22Rv1 (cell line): Measurements from ENCODE around the gene NTRK3.

Experiments used
- H3K27ac ChIP-seq: fragments of 450-650 bp; 2 replicates; pipeline ENCODE4 v1.5.1; 2017
- CTCF ChIP-seq: fragments of 450-650 bp; IDR thresholded peaks from 2 replicates; pipeline ENCODE4 v1.5.1; 2017; ENCODE audit warnings: mild to moderate bottlenecking
- ZFX ChIP-seq: fragments of 450-650 bp; IDR thresholded peaks from 2 replicates; pipeline ENCODE4 v1.6.1; 2017; ENCODE audit warnings: antibody characterized with exemption, borderline replicate concordance

NTRK3 gene

GRCh38 chr15:88215066-88215648 is 41.4 kb downstream of the NTRK3 start:
- TF ChIP-seq CTCF (no peak), ZFX (no peak)

DNA sequence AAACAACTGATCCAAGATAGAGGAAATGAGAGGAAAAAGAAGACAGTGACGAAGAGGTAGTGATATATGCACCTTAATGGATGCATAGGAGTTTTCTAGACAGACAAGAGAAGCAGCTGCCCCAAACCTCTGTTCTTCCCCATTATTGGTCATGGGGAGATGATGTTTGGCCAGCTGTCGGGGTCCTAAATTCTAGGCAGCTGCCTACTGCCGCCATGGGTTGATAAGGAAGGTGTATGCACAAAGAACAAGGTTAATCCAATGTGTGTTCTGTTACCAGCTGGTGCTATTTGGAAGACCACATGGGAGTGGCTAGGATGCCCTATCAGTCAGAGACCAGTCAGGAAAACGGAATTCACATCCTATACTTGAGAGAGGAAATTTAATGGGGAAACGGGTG is 47.4 kb downstream of the NTRK3 start:
- no peak overlapping the region for H3K27ac ChIP-seq

More at GRCh38 chr15:88215066-88215648, 41.4 kb downstream of the NTRK3 start:
- H3K27ac ChIP-seq: no peak overlapping the region

GRCh38 chr15:88208396-88208795 is 48.1 kb downstream of the NTRK3 start:
- no peak for TF ChIP-seq ZFX
- no peak for TF ChIP-seq CTCF
- no peak overlapping the region for H3K27ac ChIP-seq

More for the DNA sequence above, 47.4 kb downstream of the NTRK3 start:
- TF ChIP-seq CTCF (no peak), ZFX (no peak)

DNA sequence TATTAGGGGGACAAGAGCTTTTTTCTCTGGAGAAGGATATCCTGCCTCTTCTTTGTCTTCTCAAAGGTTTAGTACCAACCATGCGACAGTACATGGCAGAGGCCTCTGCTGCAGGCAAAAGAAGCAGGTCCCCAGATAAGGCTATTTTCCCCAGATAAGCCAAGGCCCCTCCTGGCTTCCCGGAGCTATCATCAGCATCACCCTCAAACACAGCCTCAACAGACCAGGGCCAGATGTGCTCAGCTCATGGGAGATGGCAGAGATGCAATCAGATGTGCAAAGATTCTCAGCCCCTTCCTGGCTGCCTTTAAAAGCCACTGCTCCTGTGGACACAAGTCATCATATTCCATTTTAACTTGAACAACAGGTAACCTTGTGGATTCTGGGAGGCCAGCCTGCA is 49.0 kb downstream of the NTRK3 start:
- TF ChIP-seq ZFX (no peak), CTCF (no peak)

GRCh38 chr15:88204584-88204983 is 52.0 kb downstream of the NTRK3 start:
- TF ChIP-seq CTCF: no peak
- TF ChIP-seq ZFX: no peak
- H3K27ac ChIP-seq: no peak overlapping the region

More for the DNA sequence above, 49.0 kb downstream of the NTRK3 start:
- no peak overlapping the region for H3K27ac ChIP-seq

GRCh38 chr15:88202231-88202630 is 54.3 kb downstream of the NTRK3 start:
- TF ChIP-seq CTCF (no peak), ZFX (no peak)
- no peak overlapping the region for H3K27ac ChIP-seq

DNA sequence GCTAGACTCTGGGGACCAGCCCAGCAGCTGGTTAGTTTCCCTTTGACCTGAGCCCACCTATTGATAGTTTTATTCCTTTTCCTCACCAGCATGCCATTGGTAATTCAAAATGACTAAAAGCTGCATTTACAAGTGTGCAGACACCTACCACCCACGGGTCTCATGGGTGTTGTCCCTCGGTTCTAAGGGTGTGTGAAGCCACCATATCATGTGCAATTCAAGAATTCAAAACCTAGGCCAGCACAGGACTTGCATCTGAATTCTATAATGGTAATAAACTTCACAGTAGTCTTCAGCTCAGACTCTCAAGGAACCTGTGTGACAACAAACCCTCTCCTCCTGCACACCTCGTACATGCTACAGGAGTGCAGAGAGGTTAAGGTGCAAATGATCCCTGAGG is 55.3 kb downstream of the NTRK3 start:
- H3K27ac ChIP-seq: no peak overlapping the region
- TF ChIP-seq CTCF: no peak
- TF ChIP-seq ZFX: no peak
